CD4-positive, alpha-beta T cell (primary cell): ENCODE data around the gene ADARB2. TPM values are rescaled to one million over a fixed set of nuclear protein-coding genes. Genes with fewer than 3 reads are reported as not detected.

Source experiments
- ATAC-seq: fragments of 200-7000 bp; cut with Tn5 transposase; one replicate; pipeline ENCODE4 v1.10.0; 2022; ENCODE audit warnings: mild to moderate bottlenecking; ENCODE audit not compliant: poor library complexity
- CTCF ChIA-PET: fragments of 350-600 bp; sonication (Branson Sonifier 250); formaldehyde crosslinking; loops from one replicate; lab custom pipeline; 2021; ENCODE audit warnings: antibody characterized with exemption, inconsistent platforms; lab: Charles Lee
- POLR2A ChIA-PET: fragments of 350-600 bp; sonication (Branson Sonifier 250); formaldehyde crosslinking; loops from one replicate; lab custom pipeline; 2021; ENCODE audit warnings: antibody characterized with exemption, inconsistent platforms; lab: Charles Lee
- DNase-seq, 14 experiments: peaks; one replicate each; pipeline ENCODE4 v3.0.0-alpha.2; 2013 to 2020; ENCODE audit warnings: mixed read lengths in 2 of 14
- H3K27ac ChIP-seq, 2 donors: one replicate each; pipeline versions ENCODE4 v1.5.1 to v1.7.0; 2013; ENCODE audit warnings: low read length in 2 of 2, low read depth in 1 of 2, mild to moderate bottlenecking in 1 of 2
- H3K27me3 ChIP-seq, 2 experiments: 1 replicate in 1 of 2; 2 replicates in 1 of 2; pipeline versions ENCODE4 v1.6.1 to v1.7.0; 2013; ENCODE audit warnings: low read length in 2 of 2, control low read depth in 1 of 2, mild to moderate bottlenecking in 1 of 2, moderate library complexity in 1 of 2; ENCODE audit not compliant: insufficient read depth in 2 of 2, control insufficient read depth in 1 of 2
- H3K36me3 ChIP-seq: one replicate; pipeline ENCODE4 v1.6.1; 2013; ENCODE audit warnings: low read length, control low read depth; ENCODE audit not compliant: insufficient read depth
- H3K4me1 ChIP-seq: one replicate; pipeline ENCODE4 v1.6.1; 2013; ENCODE audit warnings: low read length, control low read depth; ENCODE audit not compliant: insufficient read depth
- H3K4me3 ChIP-seq: one replicate; pipeline ENCODE4 v1.5.1; 2013; ENCODE audit warnings: mild to moderate bottlenecking, low read length, moderate library complexity
- H3K9me3 ChIP-seq, 2 experiments: 1 replicate in 1 of 2; 2 replicates in 1 of 2; pipeline versions ENCODE4 v1.6.1 to v1.7.0; 2013; ENCODE audit warnings: low read length in 2 of 2, mild to moderate bottlenecking in 2 of 2, control low read depth in 1 of 2, moderate library complexity in 1 of 2; ENCODE audit not compliant: control insufficient read depth in 1 of 2, insufficient read depth in 1 of 2
- H3K27ac Mint-ChIP-seq: one replicate; pipeline ENCODE4 v1.8.0; 2020; ENCODE audit warnings: mixed read lengths
- H3K27me3 Mint-ChIP-seq: one replicate; pipeline ENCODE4 v1.8.0; 2021; ENCODE audit warnings: mixed read lengths
- H3K36me3 Mint-ChIP-seq: one replicate; pipeline ENCODE4 v1.8.0; 2021; ENCODE audit warnings: low read depth, mixed read lengths
- H3K4me1 Mint-ChIP-seq: one replicate; pipeline ENCODE4 v1.8.0; 2021; ENCODE audit warnings: low read depth, mixed read lengths
- H3K4me3 Mint-ChIP-seq: one replicate; pipeline ENCODE4 v1.8.0; 2020; ENCODE audit warnings: mild to moderate bottlenecking, mixed read lengths
- H3K9me3 Mint-ChIP-seq: one replicate; pipeline ENCODE4 v1.8.0; 2020; ENCODE audit warnings: mixed read lengths
- CTCF ChIP-seq: fragments of 200-600 bp; IDR thresholded peaks from one replicate; pipeline ENCODE4 v1.8.0; 2022; ENCODE audit warnings: antibody characterized with exemption, mild to moderate bottlenecking
- intact Hi-C, 2 experiments: fragments of 100-400 bp; cut with DNase I in 1 of 2; cut with micrococcal nuclease in 1 of 2; formaldehyde crosslinking; loops; one replicate each; pipeline versions ENCODE4 v1.15.1 to v1.9.0; 2023 to 2025; cut with DNase I, micrococcal nuclease
- total RNA-seq, 174 experiments: library from RNA in 2 of 174; stranded (reverse) in 2 of 174; gene quantifications; one replicate each; pipeline ENCODE4 v1.2.3 and lab custom pipeline; 2021 to 2026

Gene ADARB2
- total RNA-seq, 2 experiments from 2014 or later: 0.14 TPM; not detected in 1

GRCh38 chr10:1366811-1367425 is 370.4 kb downstream of the ADARB2 start:
- intact Hi-C loops: no loop called here
- Histone ChIP-seq H3K36me3 (no peaks in the 10 kb centered on the region), H3K27me3 (peaks cover 4 to 16% of the 10 kb centered on the region in 2 experiments), H3K27ac (no peak overlapping the region), H3K4me3 (no peak overlapping the region), H3K4me1 (no peaks in the 10 kb centered on the region), H3K9me3 (peaks cover 0 to 11% of the 10 kb centered on the region in 2 experiments)
- ATAC-seq (no peak), DNase-seq (no peak)
- H3K27ac Mint-ChIP-seq: no peak overlapping the region
- no peaks in the 10 kb centered on the region for H3K9me3 Mint-ChIP-seq
- no peaks in the 10 kb centered on the region for H3K36me3 Mint-ChIP-seq
- H3K4me1 Mint-ChIP-seq: no peaks in the 10 kb centered on the region
- H3K4me3 Mint-ChIP-seq: no peak overlapping the region
- H3K27me3 Mint-ChIP-seq: peaks cover 55% of the 10 kb centered on the region
- ChIA-PET POLR2A (interaction anchor here (0.6 kb wide), 1 partner anchor 257 kb away, joined by 4 read pairs; no protein-coding TSS in a partner anchor), CTCF (no interaction called here)
- no peak for TF ChIP-seq CTCF

- Histone ChIP-seq H3K27ac (no peak overlapping the region), H3K4me1 (no peaks in the 10 kb centered on the region), H3K4me3 (no peak overlapping the region), H3K27me3 (peaks cover 4 to 18% of the 10 kb centered on the region in 2 experiments), H3K9me3 (peaks cover 0 to 11% of the 10 kb centered on the region in 2 experiments), H3K36me3 (no peaks in the 10 kb centered on the region)
- Mint-ChIP-seq H3K27ac (no peak overlapping the region), H3K27me3 (peaks cover 61% of the 10 kb centered on the region), H3K4me1 (no peaks in the 10 kb centered on the region), H3K4me3 (no peak overlapping the region), H3K9me3 (no peaks in the 10 kb centered on the region), H3K36me3 (no peaks in the 10 kb centered on the region)
- ChIA-PET CTCF (no interaction called here), POLR2A (interaction anchor here (0.6 kb wide), 1 partner anchor 256 kb away, joined by 4 read pairs; no protein-coding TSS in a partner anchor)
- intact Hi-C loops: no loop called here
- DNase-seq (no peak), ATAC-seq (no peak)
- no peak for TF ChIP-seq CTCF
These were observed 371.0 kb downstream of the ADARB2 start for GRCh38 chr10:1366322-1366691.

- H3K27me3 Mint-ChIP-seq: peaks cover 60% of the 10 kb centered on the region
- Histone ChIP-seq H3K4me1 (no peaks in the 10 kb centered on the region), H3K36me3 (no peaks in the 10 kb centered on the region), H3K27ac (no peak overlapping the region), H3K4me3 (no peak overlapping the region), H3K27me3 (peaks cover 4 to 18% of the 10 kb centered on the region in 2 experiments), H3K9me3 (peaks cover 0 to 11% of the 10 kb centered on the region in 2 experiments)
- H3K27ac Mint-ChIP-seq: no peak overlapping the region
- TF ChIP-seq CTCF: no peak
- DNase-seq (no peak), ATAC-seq (no peak)
- no peaks in the 10 kb centered on the region for H3K36me3 Mint-ChIP-seq
- ChIA-PET CTCF (no interaction called here), POLR2A (no interaction called here)
- H3K9me3 Mint-ChIP-seq: no peaks in the 10 kb centered on the region
- intact Hi-C loops: no loop called here
- H3K4me3 Mint-ChIP-seq: no peak overlapping the region
- no peaks in the 10 kb centered on the region for H3K4me1 Mint-ChIP-seq
These were observed 371.6 kb downstream of the ADARB2 start for GRCh38 chr10:1365540-1366321.
